Ectodermal cell (in vitro differentiated cells): ENCODE results near the gene GALNT2.

Experiments used
- H3K27ac ChIP-seq: 2 replicates; pipeline ENCODE4 v1.7.0; 2013; ENCODE audit warnings: mild to moderate bottlenecking, low read depth, low read length; ENCODE audit not compliant: insufficient read depth, poor library complexity, severe bottlenecking
- H3K27me3 ChIP-seq: 2 replicates; pipeline ENCODE4 v1.7.0; 2013; ENCODE audit warnings: mild to moderate bottlenecking, low read length; ENCODE audit not compliant: insufficient read depth, control insufficient read depth, poor library complexity, severe bottlenecking
- H3K36me3 ChIP-seq: one replicate; pipeline ENCODE4 v1.7.0; 2013; ENCODE audit warnings: low read length; ENCODE audit not compliant: control insufficient read depth, insufficient read depth
- H3K4me1 ChIP-seq: one replicate; pipeline ENCODE4 v1.7.0; 2013; ENCODE audit warnings: low read length; ENCODE audit not compliant: control insufficient read depth, insufficient read depth
- H3K4me3 ChIP-seq: 2 replicates; pipeline ENCODE4 v1.7.0; 2013; ENCODE audit warnings: low read depth, low read length, control low read depth; ENCODE audit not compliant: insufficient read depth
- H3K9me3 ChIP-seq: 2 replicates; pipeline ENCODE4 v1.7.0; 2013; ENCODE audit warnings: mild to moderate bottlenecking, low read length, moderate library complexity; ENCODE audit not compliant: control insufficient read depth
- WGBS, 2 experiments: methylation state at CpG; one replicate each; pipeline ENCODE4 v1.1.7; 2013; ENCODE audit warnings: missing lambda C conversion rate in 2 of 2; 5-methylcytosine and 5-hydroxymethylcytosine counted together

Gene GALNT2

GRCh38 chr1:230173187-230173975 lies 106.3 kb downstream of the GALNT2 start:
- H3K27ac ChIP-seq, result no peak overlapping the region
- H3K27me3 ChIP-seq, result no peaks in the 10 kb centered on the region
- WGBS, 2 experiments, result 94 to 95% methylated on average over 11 of the region's 11 CpGs
- no peaks in the 10 kb centered on the region for H3K9me3 ChIP-seq
- H3K36me3 ChIP-seq, result no peaks in the 10 kb centered on the region
- no peak overlapping the region for H3K4me3 ChIP-seq
- H3K4me1 ChIP-seq, result peaks cover 11% of the 10 kb centered on the region

- Histone ChIP-seq H3K9me3 (no peaks in the 10 kb centered on the region), H3K27me3 (no peaks in the 10 kb centered on the region), H3K36me3 (no peaks in the 10 kb centered on the region), H3K4me3 (no peak overlapping the region), H3K27ac (no peak overlapping the region), H3K4me1 (peaks cover 11% of the 10 kb centered on the region)
- WGBS, 2 experiments, result 94 to 96% methylated on average over 7 of the region's 7 CpGs
Measured at GRCh38 chr1:230174041-230174440, 107.0 kb downstream of the GALNT2 start.

- H3K4me1 ChIP-seq, result peaks cover 11% of the 10 kb centered on the region
- H3K9me3 ChIP-seq, result no peaks in the 10 kb centered on the region
- no peak overlapping the region for H3K4me3 ChIP-seq
- H3K36me3 ChIP-seq, result no peaks in the 10 kb centered on the region
- WGBS, 2 experiments, result 85 to 88% methylated on average over 15 of the region's 15 CpGs
- no peaks in the 10 kb centered on the region for H3K27me3 ChIP-seq
- no peak overlapping the region for H3K27ac ChIP-seq
Measured at GRCh38 chr1:230174471-230175162, 107.6 kb downstream of the GALNT2 start.

- Histone ChIP-seq H3K36me3 (no peaks in the 10 kb centered on the region), H3K27me3 (no peaks in the 10 kb centered on the region), H3K27ac (no peak overlapping the region), H3K4me3 (no peak overlapping the region), H3K9me3 (no peaks in the 10 kb centered on the region), H3K4me1 (peaks cover 11% of the 10 kb centered on the region)
- WGBS, 2 experiments, result 76 to 91% methylated on average over 2 of the region's 4 CpGs
Measured at GRCh38 chr1:230175163-230175747, 108.2 kb downstream of the GALNT2 start.

GRCh38 chr1:230175839-230176238 lies 108.8 kb downstream of the GALNT2 start:
- Histone ChIP-seq H3K27me3 (no peaks in the 10 kb centered on the region), H3K9me3 (no peaks in the 10 kb centered on the region), H3K4me1 (peaks cover 6% of the 10 kb centered on the region), H3K27ac (no peak overlapping the region), H3K4me3 (no peak overlapping the region), H3K36me3 (no peaks in the 10 kb centered on the region)
- 83 to 88% methylated on average over 5 of the region's 5 CpGs for WGBS, 2 experiments

- H3K36me3 ChIP-seq, result no peaks in the 10 kb centered on the region
- WGBS, 2 experiments, result 94 to 99% methylated on average over 3 to 4 of the region's 4 CpGs
- no peak overlapping the region for H3K27ac ChIP-seq
- H3K27me3 ChIP-seq, result no peaks in the 10 kb centered on the region
- H3K4me1 ChIP-seq, result peaks cover 5% of the 10 kb centered on the region
- H3K9me3 ChIP-seq, result no peaks in the 10 kb centered on the region
- no peak overlapping the region for H3K4me3 ChIP-seq
Measured at GRCh38 chr1:230176326-230176725, 109.3 kb downstream of the GALNT2 start.

GRCh38 chr1:230176871-230177411 lies 109.9 kb downstream of the GALNT2 start:
- Histone ChIP-seq H3K27ac (no peak overlapping the region), H3K36me3 (no peaks in the 10 kb centered on the region), H3K4me1 (peaks cover 5% of the 10 kb centered on the region), H3K4me3 (no peak overlapping the region), H3K27me3 (no peaks in the 10 kb centered on the region), H3K9me3 (no peaks in the 10 kb centered on the region)
- WGBS, 2 experiments, result 85 to 87% methylated on average over 17 of the region's 17 CpGs

- H3K9me3 ChIP-seq, result no peaks in the 10 kb centered on the region
- H3K27ac ChIP-seq, result no peak overlapping the region
- H3K4me3 ChIP-seq, result no peak overlapping the region
- no peaks in the 10 kb centered on the region for H3K36me3 ChIP-seq
- peaks cover 5% of the 10 kb centered on the region for H3K4me1 ChIP-seq
- whole genome bisulfite sequencing, 2 experiments, result 97 to 100% methylated on average over 2 of the region's 2 CpGs
- no peaks in the 10 kb centered on the region for H3K27me3 ChIP-seq
Measured at GRCh38 chr1:230179249-230179648, 112.2 kb downstream of the GALNT2 start.

- H3K4me3 ChIP-seq, result no peak overlapping the region
- WGBS, 2 experiments, result 68 to 76% methylated on average over 9 to 10 of the region's 10 CpGs
- no peak overlapping the region for H3K27ac ChIP-seq
- no peaks in the 10 kb centered on the region for H3K27me3 ChIP-seq
- no peaks in the 10 kb centered on the region for H3K9me3 ChIP-seq
- peaks cover 9% of the 10 kb centered on the region for H3K36me3 ChIP-seq
- H3K4me1 ChIP-seq, result peaks cover 2% of the 10 kb centered on the region
Measured at GRCh38 chr1:230185076-230186001, 118.3 kb downstream of the GALNT2 start.
